Measurements from ENCODE around the gene R3HDM1.
"Not testable (repeated sequence)": the region's sequence is repeated elsewhere in the genome, so short reads cannot be mapped to it uniquely, and the experiment has no call there.

The R3HDM1 gene

DNA sequence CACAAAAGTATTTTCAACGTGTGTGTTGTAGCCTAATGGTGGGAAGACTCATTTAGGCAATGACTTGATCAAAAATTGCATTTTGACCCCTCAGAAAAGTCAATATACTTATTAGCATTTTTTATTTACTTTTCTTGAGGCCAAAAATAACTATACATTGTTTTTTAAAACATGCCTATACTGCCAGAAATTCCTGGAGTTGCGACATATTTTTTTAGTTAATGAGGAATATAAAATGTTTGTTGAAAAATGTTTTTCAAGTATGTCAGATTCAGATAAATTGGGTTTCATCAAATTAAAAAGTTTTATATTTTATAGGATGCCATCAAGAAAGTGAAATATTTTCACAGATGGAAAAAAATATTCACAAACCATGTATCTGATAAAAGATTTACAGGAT, 39.6 kb downstream of the R3HDM1 start:
- DNase-seq (ENCODE audit: low read depth in 2 of 2): no peak

DNA sequence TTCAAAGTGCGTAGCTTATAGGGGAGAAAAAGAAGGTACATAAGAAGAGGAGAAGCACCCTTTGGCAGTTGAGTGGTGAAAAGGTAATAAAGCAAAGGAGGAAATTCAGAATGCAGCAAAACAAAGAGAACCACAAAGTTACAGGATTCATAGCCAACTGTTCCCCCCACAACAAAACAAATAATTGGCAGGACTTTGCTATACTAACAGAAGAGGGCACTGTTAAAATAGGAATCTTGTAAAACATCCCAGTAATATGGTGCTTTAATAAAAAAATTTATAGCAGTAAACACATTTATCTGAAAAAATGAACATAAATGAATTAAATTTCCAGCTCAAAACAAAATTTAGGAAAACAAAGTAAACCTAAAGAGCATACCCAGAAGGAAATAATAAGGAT, 42.3 kb downstream of the R3HDM1 start:
- no peak for DNase-seq (ENCODE audit: low read depth in 2 of 2)

DNA sequence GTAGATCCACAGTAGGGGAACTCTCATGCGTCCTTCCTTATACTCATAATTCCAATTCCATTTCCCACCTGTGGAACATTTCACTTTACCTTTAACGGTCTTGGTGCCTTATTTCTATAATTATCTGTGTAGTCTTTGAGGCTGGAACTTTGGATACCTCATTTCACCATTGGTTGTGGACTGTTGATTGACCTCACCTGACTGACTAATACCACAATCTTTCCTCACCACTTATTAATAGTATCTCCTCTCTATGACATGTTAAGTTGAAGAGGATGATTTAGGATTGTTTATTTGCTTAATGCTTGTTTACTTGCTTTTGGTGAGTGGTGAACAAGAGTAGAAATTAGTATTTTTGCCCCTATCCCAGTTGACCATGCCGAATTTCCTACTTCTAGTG, 50.0 kb downstream of the R3HDM1 start:
- no peak for DNase-seq (ENCODE audit: low read depth in 2 of 2)

DNA sequence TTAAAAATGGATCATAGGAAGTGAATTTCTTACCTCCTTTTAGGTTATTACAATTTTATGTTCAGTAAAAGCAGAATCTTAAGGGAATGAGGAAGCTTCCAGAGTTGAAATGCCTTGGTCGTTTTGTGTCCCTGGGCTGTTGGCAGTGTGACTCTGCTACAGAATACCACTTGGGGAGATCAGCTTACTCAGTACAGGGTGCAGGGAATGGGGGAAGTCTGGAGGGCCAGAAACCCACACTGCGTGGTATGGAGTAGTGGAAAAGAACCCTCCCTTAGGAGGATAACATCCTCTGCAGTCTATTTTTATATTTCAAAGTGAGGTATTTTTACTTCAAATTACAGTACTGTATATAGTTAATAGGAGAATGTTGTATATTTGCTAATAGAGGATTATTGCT, 51.1 kb downstream of the R3HDM1 start:
- DNase-seq (ENCODE audit: low read depth in 2 of 2): no peak

DNA sequence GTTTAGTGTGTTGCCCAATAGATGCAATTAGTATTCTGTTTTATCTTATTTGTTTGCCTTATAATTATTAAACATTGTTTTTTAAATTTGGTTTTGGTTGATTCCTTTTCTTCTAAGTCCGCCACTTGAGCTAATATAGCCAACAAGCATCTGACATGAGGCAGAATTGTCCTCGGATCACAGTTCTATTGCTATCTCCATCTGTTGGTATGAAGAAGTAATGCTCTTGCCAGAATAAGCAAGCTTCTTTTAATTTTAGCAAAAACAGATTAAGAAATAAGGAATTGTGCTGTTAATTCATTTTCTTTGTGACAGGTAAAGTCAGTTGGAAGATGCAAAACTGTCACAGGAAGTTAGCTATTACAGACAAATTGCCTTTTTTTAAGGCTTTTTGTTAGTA, 54.3 kb downstream of the R3HDM1 start:
- DNase-seq (ENCODE audit: low read depth in 2 of 2): no peak

DNA sequence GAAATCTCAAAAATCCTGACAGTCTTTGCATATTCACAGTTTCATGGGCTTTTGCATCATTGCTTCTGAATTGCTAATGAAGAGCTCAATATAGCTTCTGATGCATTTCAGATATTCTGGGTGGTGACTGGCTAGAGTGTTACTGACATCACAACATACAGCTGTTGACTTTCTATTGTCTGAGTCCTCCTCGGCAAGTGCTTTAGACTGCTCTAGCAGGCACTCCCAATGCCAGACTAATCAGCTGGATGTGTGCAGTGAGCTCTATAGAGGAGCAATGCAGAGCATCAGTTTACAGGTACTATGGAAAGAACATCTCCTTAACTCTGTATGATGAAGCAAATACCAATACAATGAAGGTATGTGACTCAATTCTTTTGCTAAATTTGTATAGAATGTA, 54.9 kb downstream of the R3HDM1 start:
- no peak for DNase-seq (ENCODE audit: low read depth in 2 of 2)

DNA sequence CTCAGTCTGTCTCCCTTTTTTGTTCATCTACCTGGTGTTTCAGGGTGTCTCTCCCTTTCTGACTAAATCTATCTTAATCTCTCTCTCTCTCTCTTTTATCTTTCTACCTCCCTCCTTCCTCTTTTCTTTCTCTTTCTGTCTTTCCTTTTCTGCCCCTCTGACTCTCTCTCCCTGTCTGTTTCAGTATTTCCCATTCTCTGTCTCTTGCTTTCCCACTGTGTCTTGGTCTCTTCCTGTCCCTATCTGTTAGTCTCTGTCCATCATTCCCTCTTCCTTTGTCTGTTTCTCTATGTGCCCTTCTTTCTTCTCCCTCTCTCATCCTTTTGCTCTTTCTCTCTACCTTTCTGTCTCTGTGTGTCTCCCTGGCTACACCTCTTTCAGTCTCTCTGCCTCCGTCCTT, 56.7 kb downstream of the R3HDM1 start:
- no peak for DNase-seq (ENCODE audit: low read depth in 2 of 2)

DNA sequence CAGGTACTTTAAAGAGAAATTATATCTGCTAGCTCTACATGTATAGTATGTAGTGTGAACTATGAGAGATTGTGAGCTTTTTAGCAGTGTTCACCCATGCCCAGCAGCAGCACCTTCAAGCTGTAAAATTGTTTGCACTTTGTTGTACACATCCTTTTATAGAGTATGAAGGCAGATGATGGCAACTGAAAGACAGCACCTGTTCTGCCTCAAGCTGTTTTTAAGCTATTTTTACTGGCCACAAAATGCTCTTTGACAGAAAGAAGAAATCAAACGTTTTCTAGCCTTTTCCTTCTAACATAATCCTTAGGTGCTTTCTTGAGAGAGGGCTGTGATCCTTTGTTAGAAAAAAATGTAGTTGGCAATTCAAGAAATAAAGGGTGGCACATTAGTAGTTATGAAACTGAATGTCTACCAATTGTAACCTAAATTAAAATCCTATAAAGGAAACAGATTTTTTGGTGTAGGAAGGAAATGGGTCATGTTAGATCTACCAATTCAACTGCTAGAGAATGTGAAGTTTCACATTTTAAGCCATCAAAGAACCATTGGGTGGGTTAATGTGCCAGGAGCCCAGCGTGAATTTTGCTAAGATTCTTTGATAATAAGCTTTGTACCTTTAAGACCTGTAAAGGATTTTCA, 59.5 kb downstream of the R3HDM1 start:
- no peak for DNase-seq (ENCODE audit: low read depth in 2 of 2)

DNA sequence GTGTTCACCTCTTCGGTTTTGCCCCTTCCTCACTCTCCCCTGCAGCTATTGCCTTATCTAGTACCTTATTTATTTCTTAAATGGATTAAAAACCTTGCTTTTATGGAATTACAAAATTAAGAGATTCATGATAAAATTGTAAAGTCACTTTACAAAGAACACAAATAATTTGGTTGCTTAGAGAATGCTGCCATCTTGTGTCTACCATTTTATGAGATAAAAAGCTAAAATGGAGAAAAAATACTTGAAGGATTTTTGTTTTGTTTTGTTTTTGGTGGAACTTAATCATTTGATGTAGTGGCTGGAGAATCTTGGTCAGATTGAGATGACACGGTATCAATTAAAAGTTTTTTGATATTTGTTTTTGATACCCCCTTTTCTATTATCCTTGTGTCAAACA, 69.6 kb downstream of the R3HDM1 start:
- DNase-seq (ENCODE audit: low read depth in 2 of 2): no peak

DNA sequence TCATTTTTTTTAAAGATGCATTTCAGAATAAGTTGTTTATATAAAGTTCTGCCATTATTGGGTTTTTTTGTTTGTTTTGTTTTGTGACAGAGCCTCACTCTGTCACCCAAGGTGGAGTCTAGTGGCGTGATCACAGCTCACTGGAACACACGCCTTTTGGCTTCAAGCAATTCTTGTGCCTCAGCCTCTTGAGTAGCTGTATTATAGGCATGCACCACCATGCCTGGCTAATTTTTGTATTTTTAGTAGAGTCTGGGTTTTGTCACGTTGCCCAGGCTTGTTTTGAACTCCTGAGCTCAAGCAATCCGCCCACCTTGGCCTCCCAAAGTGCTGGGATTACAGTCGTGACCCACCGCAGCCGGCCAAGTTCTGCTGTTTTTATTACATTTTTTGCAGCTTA, 72.3 kb downstream of the R3HDM1 start:
- DNase-seq (ENCODE audit: low read depth in 2 of 2): no peak

DNA sequence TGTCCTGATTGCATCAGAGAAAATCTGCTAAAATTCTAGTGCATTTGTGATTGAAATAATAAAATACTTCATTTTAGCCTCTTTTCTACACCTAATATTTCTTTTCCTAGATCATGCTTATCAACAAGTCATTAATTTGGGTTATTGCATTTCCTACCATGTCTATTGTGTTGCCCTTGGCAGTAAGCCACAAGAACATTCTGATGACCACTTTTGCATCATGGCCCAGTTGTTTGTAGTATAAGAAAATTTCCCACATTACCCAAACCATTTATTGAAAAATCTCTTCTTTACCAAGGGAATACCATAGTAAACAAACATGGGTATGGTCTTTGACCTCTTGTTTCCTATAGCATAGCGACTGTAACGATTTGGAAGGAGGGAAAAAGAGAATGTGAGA, 76.3 kb downstream of the R3HDM1 start:
- DNase-seq (ENCODE audit: low read depth in 2 of 2): no peak

DNA sequence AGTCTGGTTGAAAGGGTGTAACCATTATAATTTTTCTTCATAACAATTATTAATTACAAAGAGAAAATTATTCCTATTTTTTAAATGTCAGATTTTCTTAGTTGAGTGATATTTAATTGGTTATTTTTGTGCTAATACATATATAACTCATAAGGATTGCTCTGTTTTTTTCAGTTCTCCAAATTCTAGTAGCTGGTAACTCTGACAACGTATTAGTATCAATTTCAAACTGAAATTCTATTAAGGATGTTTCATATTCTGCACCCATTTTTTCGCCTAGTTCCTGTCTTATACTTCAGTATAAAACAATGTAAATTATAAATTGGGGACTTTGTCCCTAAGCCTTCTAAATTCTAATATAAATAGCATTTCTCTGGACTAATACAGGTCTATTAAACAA, 81.0 kb downstream of the R3HDM1 start:
- no peak for DNase-seq (ENCODE audit: low read depth in 2 of 2)

DNA sequence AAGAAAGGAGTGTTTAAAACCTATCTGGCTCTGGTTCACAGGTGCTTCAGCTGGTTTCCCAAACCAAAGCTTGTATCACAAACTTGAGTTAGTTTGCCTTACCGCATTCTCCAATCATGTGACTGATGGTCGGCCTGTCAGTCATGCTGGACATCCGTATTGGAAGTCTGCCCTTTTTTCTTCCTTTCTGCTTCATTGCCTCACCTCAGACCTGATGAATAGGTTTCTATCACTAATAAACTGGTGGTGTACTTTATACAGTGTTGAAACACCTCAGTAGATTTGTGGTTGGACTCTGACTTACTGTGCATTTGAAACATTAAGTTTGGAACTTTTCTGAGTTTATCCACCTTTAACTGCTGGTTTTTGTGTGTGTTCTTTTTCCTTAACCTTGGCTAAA, 84.1 kb downstream of the R3HDM1 start:
- DNase-seq (ENCODE audit: low read depth in 2 of 2): no peak

DNA sequence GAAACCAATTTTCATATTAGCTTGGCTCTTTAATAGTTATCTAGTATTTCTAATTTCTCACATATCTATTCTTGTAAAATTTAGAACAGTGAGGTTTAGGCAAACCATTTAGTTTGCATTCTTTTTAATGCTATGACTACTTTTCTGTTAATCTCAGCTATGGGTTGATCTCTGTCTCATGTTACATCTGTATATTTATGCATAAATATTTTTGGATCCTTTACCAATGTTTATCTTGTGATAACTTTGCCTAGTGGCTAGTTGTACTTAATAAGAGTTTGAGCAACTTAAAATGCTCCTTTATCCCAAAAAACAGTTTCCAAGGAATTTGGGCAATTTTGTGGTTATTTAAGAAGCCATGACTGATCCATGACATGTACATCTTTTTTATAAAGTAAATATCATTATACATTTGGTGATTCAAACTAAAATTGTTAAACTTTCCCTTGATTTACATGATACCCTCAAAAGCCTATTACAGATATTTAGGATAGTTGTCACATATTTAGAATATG, 86.3 kb downstream of the R3HDM1 start:
- no peak for DNase-seq (ENCODE audit: low read depth in 2 of 2)

DNA sequence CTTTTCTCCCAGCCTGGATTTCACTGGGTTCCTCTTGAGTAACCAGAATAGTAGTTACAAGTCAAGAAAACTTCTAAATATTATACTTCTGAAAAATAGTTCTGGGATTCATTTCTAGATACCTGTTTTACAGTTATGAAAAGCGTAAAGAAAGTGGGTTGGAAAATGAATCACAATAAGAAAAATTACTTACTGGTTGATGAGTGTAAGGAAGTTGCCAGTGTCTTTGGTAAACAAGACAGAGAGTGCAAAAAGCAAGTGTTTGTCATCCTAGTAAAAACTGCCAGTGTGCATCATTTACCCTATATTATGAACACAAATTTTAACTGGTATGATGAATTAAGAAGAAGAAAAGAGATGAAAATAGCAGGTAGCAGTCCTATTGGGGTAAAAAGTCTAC, 88.9 kb downstream of the R3HDM1 start:
- DNase-seq (ENCODE audit: low read depth in 2 of 2): no peak

DNA sequence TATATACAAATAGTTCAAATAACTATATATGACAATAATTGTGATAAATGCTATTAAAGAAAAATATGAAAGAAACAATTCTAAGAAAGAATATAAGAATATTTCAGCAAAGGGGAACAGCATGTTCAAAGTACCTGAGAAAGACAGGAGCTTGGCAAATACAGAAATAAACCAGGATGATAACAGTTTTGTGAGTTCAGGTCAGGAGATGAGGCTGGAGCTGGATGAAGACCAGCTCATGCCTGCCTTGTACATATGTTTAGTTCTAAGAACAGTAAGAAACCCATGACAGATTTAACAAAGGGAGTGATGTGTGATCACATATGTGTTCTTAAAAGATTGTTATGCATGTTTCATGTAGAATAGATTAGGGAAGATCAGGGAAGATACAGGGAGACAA, 98.2 kb downstream of the R3HDM1 start:
- no peak for DNase-seq (ENCODE audit: low read depth in 2 of 2)

DNA sequence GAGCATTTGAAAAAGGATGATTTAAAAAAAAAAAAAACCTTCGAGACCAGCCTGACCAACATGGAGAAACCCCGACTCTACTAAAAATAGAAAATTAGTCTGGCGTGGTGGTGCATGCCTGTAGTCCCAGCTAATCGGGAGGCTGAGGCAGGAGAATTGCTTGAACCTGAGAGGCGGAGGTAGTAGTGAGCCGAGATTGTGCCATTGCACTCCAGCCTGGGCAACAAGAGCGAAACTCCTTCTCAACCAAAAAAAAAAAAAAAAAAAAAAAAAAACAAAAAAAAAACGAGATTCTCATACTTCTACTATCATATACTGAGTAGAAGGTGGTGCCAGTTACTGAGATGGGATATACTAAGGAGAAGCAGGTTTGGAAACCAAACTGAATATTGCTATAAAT, 98.8 kb downstream of the R3HDM1 start:
- DNase-seq (ENCODE audit: low read depth in 2 of 2): not testable (repeated sequence)

DNA sequence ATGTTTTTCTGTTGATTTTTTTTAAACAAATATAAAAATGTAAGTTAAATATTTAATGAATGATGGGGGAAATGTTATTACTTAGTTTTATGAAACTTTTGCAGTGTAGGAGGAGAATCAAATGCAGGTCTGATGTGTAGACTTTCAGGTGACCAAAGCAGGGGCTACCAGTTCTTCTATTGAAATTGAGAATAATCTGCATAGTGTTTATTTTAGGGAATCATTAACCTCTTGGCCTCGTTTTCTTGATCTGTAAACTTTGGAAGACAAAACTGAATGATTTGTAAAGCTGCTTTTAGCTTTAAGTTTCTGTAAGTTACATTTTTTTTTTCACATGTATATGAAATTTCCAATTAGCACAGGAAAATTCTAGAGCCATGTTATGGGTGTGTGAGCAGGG, 99.2 kb downstream of the R3HDM1 start:
- no peak for DNase-seq (ENCODE audit: low read depth in 2 of 2)

DNA sequence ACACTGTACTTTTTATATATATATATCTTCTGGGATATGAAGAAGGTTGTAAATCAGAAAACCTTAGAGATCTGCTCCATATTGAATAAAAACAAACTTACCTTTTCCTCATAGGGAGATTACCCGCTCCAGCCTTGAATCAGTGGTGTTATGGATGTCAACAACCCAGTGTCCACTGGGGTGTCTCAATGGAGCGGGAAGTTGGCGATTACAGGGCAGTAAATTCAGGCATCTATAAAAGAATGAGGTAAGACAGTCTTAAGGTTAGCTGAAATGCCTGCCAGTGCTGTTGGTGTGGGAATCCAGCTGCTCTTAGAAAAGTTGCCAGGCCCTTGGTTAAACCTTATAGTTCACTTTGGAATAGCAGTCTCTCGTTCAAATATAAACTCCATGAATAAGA, 102.3 kb downstream of the R3HDM1 start:
- no peak for DNase-seq (ENCODE audit: low read depth in 2 of 2)

DNA sequence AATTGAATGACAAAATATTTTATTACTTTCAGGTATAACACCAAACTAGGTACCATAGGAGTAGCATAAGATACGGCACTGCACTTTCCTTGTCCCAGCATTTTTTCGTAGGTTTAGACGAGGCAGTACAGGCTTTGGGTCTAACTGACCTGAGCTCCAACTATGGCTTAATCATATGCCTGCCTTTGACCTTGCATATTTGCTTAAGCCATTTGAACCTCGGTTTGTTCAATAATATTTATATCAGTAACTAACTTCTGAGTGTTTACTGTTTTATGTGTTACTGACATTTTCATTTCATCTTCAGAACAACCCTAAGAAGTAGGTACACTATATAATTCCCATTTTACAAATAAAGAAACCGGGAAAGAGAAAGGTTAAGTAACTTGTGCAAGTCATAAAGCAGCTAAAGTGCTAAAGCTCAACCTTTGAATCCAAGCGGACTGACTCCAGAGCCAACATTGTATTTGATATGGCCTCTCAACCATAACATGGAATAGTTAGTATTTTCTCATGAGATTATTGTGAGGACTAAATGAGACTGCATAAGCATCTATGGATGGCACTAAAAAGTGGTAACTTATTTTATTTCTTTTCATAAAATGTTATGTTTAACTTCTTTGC, 104.0 kb downstream of the R3HDM1 start:
- no peak for DNase-seq (ENCODE audit: low read depth in 2 of 2)

DNA sequence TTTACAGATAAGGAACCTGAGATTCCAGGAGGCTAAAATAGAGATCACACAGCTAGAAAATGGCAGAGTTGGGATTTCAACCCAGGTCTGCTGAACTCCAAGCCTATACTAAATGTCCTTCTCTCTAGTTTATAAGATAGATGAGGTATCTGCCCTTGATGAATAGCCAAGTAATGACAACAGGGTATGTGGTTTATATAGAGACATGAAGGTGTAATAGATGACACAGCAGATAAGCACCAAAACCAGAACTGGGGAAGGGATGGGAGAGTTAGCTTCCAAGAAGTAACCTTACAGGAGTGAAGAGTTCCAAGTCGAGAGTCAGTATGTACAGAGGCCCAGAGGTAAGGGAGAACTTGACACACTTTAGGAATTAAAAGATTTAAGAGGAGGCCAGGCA, 105.7 kb downstream of the R3HDM1 start:
- no peak for DNase-seq (ENCODE audit: low read depth in 2 of 2)

DNA sequence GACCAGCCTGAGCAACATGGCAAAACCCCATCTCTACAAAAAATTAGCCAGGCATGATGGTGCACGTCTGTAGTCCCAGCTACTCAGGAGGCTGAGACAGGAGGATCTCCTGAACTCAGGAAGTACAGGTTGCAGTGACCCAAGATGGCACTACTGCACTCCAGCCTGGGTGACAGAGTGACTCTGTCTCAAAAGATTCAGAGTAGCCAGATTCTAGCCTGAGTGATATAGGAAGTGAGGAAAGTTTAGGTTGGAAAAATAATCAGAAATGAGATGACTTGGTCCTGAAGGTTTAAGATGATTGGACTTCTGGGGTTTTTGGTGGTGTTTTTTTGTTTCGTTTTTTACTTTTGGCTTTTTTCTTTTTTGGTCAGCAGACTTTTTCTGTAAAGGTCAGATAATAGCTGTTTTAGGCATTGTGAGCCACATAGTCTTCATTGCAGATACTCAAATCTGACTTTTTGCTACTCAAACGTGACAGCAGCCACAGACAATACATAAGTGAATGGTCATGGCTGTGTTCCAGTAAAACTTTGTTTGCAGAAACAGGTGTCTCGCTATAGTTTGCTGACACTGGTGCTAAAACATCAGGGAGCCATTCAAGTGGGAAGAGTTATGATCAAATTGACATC, 106.3 kb downstream of the R3HDM1 start:
- no peak for DNase-seq (ENCODE audit: low read depth in 2 of 2)

DNA sequence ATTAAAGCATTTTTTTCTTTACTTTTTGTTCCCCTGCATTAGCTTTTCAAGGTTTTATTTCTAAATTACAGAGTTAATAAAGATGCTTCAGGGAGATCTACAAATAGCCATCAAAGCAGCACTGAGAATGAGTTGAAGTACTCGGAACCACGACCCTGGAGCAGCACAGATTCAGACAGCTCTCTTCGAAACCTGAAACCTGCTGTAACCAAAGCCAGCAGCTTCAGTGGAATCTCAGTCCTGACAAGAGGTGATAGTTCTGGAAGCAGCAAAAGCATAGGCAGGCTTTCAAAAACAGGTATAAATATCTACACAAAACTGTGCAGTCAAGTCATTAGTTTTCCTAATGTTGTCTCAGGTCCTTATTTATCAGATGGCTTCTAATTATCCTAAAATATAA, 107.5 kb downstream of the R3HDM1 start:
- no peak for DNase-seq (ENCODE audit: low read depth in 2 of 2)
